Measurements from ENCODE around the gene MACROD2. TPM values are rescaled to one million over a fixed set of nuclear protein-coding genes. Genes with fewer than 3 reads are reported as not detected.

The MACROD2 gene
- total RNA-seq, 1 donor from 2014 or later, result 78.2 TPM

- no peak for ATAC-seq
- intact Hi-C loops (cut with DNase I), result no loop called here
- TF ChIP-seq CTCF (IDR thresholded peaks at IDR 0.05), result no peak
- no peak overlapping the region for H3K4me3 ChIP-seq
- no peaks in the 10 kb centered on the region for H3K9me3 ChIP-seq
- no peak overlapping the region for H3K27ac ChIP-seq
- no peaks in the 10 kb centered on the region for H3K36me3 ChIP-seq
- no peak for DNase-seq
- no peaks in the 10 kb centered on the region for H3K4me1 ChIP-seq
- no peaks in the 10 kb centered on the region for H3K27me3 ChIP-seq
These were observed 1581.1 kb downstream of the MACROD2 start for GRCh38 chr20:15576411-15576810.

GRCh38 chr20:15578113-15578512 is 1582.8 kb downstream of the MACROD2 start:
- intact Hi-C loops (cut with DNase I), result no loop called here
- ATAC-seq, result no peak
- DNase-seq, result no peak
- Histone ChIP-seq H3K4me1 (no peaks in the 10 kb centered on the region), H3K4me3 (no peak overlapping the region), H3K9me3 (no peaks in the 10 kb centered on the region), H3K36me3 (no peaks in the 10 kb centered on the region), H3K27me3 (no peaks in the 10 kb centered on the region), H3K27ac (no peak overlapping the region)
- TF ChIP-seq CTCF (IDR thresholded peaks at IDR 0.05), result no peak

- no peaks in the 10 kb centered on the region for H3K9me3 ChIP-seq
- H3K4me3 ChIP-seq, result no peak overlapping the region
- no peaks in the 10 kb centered on the region for H3K27me3 ChIP-seq
- ATAC-seq, result no peak
- DNase-seq, result no peak
- intact Hi-C loops (cut with DNase I), result no loop called here
- H3K27ac ChIP-seq, result no peak overlapping the region
- no peak for TF ChIP-seq CTCF (IDR thresholded peaks at IDR 0.05)
- H3K36me3 ChIP-seq, result no peaks in the 10 kb centered on the region
- no peaks in the 10 kb centered on the region for H3K4me1 ChIP-seq
These were observed 1584.4 kb downstream of the MACROD2 start for GRCh38 chr20:15579688-15580087.

GRCh38 chr20:15582146-15582760 is 1586.9 kb downstream of the MACROD2 start:
- intact Hi-C loops (cut with DNase I), result no loop called here
- Histone ChIP-seq H3K4me1 (no peaks in the 10 kb centered on the region), H3K4me3 (no peak overlapping the region), H3K27me3 (no peaks in the 10 kb centered on the region), H3K27ac (no peak overlapping the region), H3K9me3 (no peaks in the 10 kb centered on the region), H3K36me3 (no peaks in the 10 kb centered on the region)
- ATAC-seq (no peak), DNase-seq (no peak)
- no peak for TF ChIP-seq CTCF (IDR thresholded peaks at IDR 0.05)

GRCh38 chr20:15584507-15584906 is 1589.2 kb downstream of the MACROD2 start:
- DNase-seq (no peak), ATAC-seq (no peak)
- no peaks in the 10 kb centered on the region for H3K9me3 ChIP-seq
- intact Hi-C loops (cut with DNase I), result no loop called here
- no peaks in the 10 kb centered on the region for H3K36me3 ChIP-seq
- H3K27ac ChIP-seq, result no peak overlapping the region
- H3K4me3 ChIP-seq, result no peak overlapping the region
- H3K27me3 ChIP-seq, result no peaks in the 10 kb centered on the region
- TF ChIP-seq CTCF (IDR thresholded peaks at IDR 0.05), result no peak
- H3K4me1 ChIP-seq, result no peaks in the 10 kb centered on the region

- TF ChIP-seq CTCF (IDR thresholded peaks at IDR 0.05), result no peak
- intact Hi-C loops (cut with DNase I), result no loop called here
- no peak overlapping the region for H3K27ac ChIP-seq
These were observed 1597.8 kb downstream of the MACROD2 start for GRCh38 chr20:15593081-15593480.

More at GRCh38 chr20:15593081-15593480, 1597.8 kb downstream of the MACROD2 start:
- no peaks in the 10 kb centered on the region for H3K27me3 ChIP-seq
- H3K36me3 ChIP-seq, result no peaks in the 10 kb centered on the region
- DNase-seq, result no peak
- H3K9me3 ChIP-seq, result no peaks in the 10 kb centered on the region
- H3K4me1 ChIP-seq, result no peaks in the 10 kb centered on the region
- no peak for ATAC-seq
- H3K4me3 ChIP-seq, result no peak overlapping the region

Data from upper lobe of right lung (tissue), 1 donor.